Stimulated activated naive CD4-positive, alpha-beta T cell (primary cell): Measurements from ENCODE around the gene ECT2L.
"Not testable (repeated sequence)": the region's sequence is repeated elsewhere in the genome, so short reads cannot be mapped to it uniquely, and the experiment has no call there.

ENCODE experiments used
- DNase-seq, 6 experiments: peaks; one replicate each; lab custom pipeline; 2025; lab: John Stamatoyannopoulos, UW

Gene ECT2L

DNA sequence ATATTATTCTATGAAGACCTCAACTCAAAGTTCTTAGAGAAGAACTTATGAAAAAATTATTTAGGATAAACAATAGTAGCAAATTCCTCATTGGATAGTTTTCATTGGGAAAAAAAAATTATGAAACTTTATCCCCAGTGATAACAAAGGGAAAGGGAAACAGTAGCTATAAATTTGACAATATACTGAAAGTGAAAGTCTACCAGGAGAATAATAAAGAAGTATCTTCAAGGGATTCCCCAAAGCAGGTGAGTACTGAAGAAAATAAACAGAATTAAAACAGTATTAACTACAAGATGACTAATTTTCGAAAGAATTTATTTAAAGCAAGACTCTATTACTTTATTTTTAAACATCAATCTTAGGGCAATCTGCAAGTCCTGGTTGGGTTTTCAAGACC, 135.8 kb downstream of the ECT2L start:
- no peak for DNase-seq

- DNase-seq, result not testable (repeated sequence)
Observed at GRCh38 chr6:138936873-138937272, 141.0 kb downstream of the ECT2L start.

DNA sequence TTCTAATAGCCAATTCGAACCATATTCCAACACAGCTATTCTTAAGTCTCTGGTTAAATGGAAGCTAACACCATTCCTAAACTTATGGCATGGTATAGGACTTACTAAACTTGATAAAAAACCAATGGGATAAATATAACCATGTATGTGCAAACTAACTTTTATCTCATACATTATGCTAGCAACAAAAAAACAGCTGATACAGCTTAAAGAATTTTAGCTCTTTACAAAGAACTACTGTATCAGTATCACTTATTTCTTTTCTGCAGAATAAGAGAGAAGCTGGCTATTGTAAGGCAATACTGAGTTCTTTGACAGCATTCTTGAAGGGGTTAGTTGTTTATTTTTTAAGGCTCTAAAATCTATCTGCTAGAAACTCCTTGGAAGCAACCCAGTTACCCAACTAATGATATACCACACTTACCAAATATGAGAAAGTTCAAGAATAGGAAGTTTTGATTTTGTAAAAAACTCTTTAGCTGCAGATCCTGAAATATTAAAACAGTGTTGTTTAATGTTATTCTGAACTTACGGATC, 147.3 kb downstream of the ECT2L start:
- no peak for DNase-seq

GRCh38 chr6:138944412-138944811, 148.5 kb downstream of the ECT2L start:
- no peak for DNase-seq

DNA sequence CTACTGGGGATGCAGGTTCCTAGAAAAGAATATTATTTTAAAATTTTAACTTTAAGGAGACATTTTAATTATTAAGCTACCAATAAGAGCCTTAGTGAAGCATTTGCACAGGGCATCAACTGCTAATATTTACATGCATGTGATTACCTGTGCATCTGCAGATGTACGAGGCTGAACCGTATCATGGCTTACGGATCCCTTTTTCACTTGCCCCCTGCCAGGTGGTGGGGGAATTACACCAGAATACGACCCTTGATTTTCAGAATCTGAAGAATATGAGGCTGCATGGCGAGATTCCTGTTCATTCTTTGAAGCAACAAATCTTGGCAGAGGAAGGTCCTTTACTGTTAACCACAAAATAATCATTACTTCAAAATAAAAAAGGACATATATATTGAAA, 149.5 kb downstream of the ECT2L start:
- DNase-seq, result no peak

DNA sequence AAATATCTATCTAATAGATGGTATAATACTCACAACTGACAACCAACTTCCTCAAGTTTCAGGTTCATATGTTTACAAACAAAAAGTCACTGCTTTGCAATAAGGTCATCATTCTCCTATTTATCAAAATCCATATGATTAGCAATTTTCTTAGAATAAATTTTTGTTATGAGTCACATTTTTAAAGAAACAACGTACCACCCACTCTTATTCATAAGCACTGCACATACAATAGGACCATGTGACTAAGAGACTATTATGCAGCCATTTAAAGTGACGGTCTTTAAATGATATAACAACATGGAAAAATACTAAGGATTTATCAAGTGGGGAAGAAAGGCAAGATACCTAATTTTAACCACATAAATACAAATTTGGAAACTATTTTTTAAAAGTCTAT, 152.1 kb downstream of the ECT2L start:
- no peak for DNase-seq

DNA sequence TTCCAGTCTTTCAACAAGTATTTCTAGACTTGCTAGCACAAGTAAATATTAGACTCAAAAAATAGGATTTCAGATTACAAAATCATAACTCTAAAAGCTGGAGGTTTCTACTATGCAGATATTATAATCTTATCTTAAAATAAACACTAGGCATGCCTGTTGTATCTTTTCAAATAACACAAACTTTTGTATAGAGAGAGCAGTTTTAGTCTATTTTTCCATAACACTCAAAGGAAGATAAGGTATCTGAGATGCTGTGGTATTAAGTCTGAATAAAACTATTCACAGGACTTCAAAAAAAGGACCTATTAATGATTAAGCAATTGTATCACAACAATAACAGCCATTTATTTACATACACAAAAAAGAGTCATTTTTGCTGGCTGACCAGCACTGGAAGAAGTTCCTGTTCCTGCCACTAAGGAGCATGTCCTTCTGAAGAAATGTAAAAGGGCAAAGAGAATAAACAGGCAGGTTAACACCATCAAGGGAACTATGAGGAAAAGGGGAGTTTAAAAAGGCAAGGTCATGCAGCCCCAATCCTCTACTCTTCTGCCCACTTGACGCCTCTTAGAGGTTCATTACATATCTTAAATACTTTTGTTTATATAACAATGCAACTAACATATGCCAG, 152.8 kb downstream of the ECT2L start:
- DNase-seq, result no peak

DNA sequence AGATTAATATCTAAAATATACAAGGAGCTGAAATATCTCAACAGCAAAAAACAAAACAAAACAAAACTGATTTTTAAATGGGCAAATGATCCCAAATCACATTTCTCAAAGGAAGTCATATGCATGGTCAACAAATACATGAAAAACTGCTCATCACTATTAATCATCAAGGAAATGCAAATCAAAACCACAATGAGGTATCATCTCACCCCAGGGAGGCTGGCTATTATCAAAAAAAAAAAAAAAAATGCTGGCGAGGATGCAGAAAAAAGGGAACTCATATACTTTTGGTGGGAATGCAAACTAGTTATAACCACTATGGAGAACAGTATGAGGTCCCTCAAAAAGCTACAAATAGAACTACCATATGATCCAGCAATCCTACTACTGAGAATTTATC, 157.6 kb downstream of the ECT2L start:
- DNase-seq, result no peak
